Measurements from ENCODE around the gene C6orf47.

The C6orf47 gene

DNA sequence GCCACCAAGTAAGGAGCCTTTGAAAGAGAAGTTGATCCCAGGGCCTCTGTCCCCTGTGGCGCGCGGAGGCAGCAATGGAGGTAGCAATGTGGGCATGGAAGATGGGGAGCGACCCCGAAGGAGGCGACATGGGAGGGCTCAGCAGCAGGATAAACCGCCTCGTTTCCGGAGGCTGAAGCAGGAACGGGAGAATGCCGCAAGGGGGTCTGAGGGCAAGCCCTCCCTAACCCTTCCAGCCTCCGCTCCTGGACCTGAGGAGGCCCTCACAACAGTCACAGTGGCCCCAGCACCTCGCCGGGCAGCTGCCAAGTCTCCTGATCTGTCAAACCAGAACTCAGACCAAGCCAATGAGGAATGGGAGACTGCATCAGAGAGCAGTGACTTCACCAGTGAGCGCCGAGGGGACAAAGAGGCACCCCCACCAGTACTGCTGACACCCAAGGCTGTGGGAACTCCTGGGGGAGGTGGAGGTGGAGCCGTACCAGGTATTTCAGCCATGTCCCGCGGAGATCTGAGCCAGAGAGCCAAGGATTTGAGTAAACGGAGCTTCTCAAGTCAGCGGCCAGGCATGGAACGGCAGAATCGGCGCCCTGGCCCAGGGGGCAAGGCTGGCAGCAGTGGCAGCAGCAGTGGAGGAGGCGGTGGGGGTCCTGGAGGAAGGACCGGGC is 28.2 kb downstream of the C6orf47 start:
- DNase-seq: no peak

GRCh38 chr6:31631681-31632278 is 28.8 kb downstream of the C6orf47 start:
- DNase-seq: no peak

DNA sequence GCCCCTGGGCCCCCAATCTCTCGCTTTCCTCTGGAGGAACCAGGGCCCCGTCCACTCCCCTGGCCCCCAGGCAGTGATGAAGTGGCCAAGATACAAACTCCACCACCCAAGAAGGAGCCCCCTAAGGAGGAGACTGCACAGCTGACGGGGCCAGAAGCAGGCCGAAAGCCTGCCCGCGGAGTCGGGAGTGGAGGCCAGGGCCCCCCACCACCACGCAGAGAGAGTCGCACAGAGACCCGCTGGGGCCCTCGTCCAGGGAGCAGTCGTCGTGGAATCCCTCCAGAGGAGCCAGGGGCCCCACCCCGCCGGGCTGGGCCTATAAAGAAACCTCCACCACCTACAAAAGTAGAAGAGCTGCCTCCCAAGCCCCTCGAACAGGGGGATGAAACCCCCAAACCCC is 29.4 kb downstream of the C6orf47 start:
- no peak for DNase-seq

GRCh38 chr6:31630177-31630934 is 30.2 kb downstream of the C6orf47 start:
- DNase-seq: no peak

- DNase-seq: no peak
These were observed 31.6 kb downstream of the C6orf47 start for GRCh38 chr6:31629014-31629413.

GRCh38 chr6:31627690-31628287 is 32.8 kb downstream of the C6orf47 start:
- DNase-seq: no peak

DNA sequence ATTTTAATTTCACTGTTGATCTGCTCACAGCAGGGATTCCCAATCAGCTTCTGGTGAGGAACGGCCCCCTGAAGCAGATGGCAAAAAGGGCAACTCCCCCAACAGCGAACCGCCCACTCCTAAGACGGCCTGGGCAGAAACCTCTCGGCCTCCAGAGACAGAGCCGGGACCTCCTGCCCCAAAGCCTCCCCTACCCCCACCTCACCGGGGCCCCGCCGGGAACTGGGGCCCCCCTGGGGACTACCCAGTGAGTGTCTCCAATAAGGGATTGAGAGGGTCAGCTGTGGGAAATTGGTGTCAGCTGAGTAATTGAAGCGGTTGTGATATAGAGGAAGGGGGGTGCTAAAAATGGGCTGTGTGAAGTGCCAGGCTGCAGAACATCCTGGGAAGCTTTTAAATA is 33.6 kb downstream of the C6orf47 start:
- no peak for DNase-seq

DNA sequence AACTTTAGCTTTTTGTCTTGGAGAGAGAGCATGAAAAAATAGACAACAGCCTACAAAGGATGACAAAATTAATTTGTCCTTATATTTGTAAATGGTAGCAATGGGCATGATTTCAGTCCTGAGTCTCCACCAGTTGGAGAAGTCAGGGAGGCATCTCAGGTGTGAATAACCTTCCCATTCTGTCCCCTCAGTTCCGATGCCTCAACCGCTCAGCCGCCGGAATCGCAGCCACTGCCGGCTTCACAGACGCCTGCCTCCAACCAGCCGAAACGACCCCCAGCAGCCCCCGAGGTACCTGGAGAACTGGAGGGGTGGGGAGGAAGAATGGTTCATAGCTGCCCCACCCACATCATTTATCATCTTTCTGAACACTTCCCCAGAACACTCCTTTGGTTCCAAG is 36.5 kb downstream of the C6orf47 start:
- DNase-seq: no peak

DNA sequence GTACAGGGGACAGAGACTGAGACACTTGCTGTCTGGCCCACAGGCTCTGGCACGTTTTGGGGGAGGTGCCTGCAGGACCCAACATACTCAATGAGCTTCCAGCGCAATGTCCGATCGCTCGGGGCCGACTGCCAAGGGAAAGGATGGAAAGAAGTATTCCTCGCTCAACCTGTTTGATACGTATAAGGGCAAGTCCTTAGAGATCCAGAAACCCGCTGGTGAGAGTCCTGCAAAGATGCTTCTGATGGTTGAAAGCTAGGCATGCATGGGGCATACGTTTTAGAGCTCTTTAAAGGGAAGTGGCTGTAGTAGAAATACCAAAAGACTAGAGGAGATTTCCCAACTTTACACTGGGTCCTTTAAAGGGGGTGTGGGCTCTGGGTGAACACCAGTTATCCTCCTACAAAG is 37.9 kb downstream of the C6orf47 start:
- no peak for DNase-seq

DNA sequence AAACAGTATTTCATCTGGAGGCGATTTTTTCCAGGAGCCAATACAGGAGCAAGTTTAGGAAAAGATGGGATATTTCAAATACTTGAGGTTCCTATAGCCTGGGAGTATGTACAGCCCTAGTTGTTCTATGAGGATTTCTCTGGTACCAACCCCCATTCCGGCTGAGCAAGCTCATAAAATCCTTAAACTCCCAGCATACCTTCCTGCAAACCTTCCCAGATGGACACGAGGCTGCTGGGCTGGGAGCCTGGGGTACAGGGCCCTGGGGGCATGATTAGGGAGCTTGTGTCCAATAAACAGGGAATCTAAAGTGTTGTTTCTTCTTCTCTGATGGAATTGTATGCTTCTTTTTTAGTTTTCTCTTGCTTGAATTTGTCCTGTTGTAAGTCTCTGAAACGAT is 38.6 kb downstream of the C6orf47 start:
- DNase-seq: peak; percentile 32

DNA sequence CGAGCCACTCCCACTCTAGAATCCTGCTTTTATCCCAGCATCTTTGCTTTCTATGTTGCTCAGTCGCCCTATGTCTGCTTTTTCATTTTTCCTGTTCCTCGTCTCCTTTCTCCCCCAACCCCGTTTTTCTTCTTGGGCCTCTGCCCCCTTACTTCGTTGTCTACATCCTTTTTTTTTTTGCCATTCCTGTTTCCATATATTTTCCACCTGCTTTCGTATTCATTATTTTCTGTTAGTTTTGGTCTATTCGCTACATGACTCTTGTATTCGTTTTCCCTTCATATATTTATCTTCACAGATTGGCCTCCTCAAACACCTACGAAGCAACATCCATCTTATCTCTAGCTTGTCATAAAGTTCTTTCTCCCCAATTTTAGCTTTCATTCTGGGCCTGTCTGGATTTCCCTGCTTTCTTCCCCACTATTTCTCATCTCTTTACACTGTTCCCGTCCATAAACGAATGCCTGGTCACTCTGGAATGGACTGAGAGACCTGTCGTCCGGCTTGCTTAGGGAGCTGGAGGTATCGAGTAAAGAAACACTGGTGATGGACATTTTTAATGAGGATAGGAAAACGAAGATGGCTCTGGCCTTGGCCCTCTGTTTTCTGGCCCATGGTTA is 39.1 kb downstream of the C6orf47 start:
- DNase-seq: no peak

DNA sequence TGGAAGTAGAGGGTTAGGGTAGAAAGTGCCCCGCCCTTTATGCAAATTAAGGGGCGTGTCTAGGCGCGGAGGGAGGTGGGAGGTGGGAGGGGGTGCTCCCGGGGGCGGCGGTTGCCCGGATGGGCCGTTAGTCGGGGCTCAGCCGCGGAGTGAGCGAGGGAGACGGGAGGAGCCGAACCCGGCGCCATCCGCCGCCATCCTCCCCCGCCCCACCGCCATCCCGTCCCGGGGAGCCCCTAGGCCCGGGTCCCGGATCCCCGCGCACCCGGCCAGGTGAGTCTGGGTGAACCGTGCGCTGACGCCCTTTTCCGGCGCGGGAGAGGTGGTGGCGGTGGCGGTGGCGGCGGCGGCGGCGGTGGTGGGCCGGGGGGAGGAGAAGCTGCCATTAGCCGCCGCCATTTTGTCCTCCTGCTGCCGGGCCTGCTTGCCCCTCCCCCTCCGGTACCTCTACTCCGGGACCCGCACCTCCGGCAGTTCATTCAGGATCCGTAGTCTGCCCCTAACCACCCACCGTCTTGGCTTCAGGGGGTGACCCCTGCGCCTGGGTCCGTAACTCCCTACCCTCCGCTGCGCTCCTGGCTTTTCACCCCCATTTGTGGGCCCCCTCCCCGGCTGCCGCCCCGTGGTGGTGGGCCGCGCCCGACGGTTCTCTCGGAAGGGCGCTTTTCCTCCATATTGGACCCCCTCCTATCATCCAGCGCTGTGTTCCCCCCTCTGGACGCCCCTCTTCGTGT is 39.8 kb downstream of the C6orf47 start, which contains the start of gene PRRC2A:
PRRC2A (plus strand) TSS at position 130 of the 734 bp plus-strand sequence. CDS start 2,075 bp downstream, outside the sequence.
- peak; percentile 93 for DNase-seq

GRCh38 chr6:31619805-31620585 is 40.6 kb downstream of the C6orf47 start:
- peak; percentile 99 for DNase-seq

DNA sequence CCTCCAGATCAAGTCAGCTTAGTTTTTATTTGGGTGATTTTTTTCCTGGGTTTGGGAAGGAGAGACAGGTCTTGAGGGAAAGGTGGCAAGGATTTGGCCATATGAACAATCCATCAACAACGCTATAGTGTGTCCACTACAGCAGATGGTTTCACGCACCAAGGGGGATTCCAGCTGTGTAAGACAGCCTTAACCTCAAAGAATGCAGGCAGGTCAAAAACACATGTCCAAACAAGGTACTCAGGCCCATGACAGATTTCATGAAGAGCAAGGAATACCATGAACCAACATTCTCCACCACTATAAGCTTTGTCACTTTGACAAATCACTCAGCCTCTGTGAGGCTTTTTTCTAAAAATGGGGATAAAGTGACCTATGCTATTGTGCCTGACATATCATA is 43.6 kb downstream of the C6orf47 start:
- no peak for DNase-seq

DNA sequence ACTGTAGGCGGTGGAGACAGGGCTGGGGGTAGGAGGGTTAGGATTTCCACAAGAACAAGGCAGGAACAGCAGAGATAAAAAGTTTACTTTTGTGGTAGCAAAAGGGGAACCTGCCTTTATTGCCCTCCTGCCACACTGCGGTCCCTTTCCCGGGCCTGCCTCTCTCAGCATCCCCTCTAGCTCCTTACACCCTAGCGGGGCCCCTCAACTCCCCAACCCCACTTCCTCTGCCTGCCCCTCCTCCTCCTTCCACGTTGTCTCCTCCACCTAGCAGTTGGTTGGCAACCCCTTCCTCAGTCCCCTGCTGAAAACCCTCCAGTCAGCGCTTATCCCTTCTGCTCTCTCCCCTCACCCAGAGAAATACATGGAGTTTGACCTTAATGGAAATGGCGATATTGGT is 44.8 kb downstream of the C6orf47 start:
- DNase-seq: no peak

DNA sequence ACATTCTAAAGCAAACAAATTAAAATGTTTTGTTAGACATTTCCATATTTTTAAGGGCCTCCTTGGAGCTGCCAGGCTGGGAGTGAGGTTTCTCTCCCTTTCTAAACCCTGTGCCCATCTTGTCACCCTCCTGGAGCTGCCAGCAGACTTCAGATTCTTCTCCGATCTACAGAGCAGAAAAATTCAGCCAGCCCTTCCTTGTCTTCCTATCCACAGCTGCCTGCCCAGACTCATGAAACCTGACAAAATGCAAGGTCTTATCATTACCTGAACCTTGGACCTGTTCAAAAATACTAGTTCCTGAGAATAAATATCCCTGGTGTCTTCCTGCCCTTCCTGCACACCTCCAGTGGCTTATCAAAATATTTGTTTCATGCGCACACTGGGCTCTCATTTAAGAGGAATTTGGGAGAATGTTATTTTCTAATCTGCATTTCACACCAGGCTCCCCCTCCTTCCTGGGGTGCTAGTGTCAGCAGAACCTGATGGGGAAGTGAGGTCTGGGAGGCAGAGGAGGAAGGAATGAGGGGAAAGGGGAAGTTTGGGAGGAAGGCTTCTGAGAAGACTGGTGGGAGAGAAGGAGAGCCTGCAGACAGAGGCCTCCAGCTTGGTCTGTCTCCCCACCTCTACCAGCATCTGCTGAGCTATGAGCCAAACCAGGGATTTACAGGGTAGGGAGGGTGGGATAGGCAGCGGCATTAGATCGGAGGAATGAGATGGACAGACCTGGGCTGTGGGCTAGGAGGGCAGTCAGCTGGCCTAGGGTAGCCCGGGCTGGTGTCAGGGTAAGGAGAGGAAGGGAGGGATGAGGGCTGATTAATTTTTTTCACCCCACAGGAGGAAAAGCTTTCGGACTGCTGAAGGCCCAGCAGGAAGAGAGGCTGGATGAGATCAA is 45.6 kb downstream of the C6orf47 start, which contains the start of gene AIF1:
AIF1 (plus strand) TSS at position 551 of the 895 bp plus-strand sequence; CDS start at position 647, 96 bp downstream.
- DNase-seq: no peak

DNA sequence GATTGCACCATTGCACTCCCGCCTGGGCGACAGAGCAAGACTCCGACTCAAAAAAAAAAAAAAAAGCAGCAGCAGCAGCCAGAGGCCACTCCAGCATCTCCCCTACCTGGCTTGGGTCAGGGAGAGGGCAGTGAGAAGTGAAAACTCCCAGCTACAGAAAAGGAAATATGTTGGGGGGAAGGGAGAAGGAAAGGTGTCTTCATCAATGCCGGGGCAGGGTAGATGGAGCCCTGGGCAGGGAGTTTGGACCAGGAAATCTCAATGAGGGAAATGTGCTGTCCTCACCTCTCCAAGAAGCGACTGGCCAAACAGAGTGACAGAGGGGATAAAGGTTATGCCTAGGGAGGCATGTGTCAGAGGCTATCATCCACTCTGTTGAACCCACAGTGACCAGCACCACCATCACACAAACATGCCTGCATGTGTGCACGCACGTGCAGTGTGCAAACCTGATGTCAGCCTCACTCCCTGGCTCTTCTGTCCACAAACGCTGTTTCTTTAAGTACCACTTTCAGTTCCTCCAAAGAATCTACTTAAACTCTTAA is 46.4 kb downstream of the C6orf47 start:
- no peak for DNase-seq

DNA sequence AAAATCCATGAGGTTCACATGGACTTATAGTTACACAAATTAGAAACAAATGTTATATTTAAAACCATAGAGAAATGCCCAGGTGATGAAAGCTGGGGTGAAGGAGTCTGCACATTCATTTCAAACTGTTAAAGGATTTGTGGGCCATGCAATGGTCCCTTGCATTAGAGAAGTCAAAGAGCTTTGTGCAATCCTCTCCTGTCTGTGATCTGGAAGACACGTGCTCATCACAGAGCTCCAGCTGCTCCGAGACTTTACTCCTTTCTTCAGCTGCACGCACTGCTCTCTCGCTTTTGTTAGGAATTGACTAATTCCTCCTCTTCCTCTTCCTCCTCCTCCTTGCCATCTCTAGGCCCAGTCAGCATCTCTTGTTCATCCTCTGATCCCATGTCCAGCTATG is 49.6 kb downstream of the C6orf47 start:
- no peak for DNase-seq

DNA sequence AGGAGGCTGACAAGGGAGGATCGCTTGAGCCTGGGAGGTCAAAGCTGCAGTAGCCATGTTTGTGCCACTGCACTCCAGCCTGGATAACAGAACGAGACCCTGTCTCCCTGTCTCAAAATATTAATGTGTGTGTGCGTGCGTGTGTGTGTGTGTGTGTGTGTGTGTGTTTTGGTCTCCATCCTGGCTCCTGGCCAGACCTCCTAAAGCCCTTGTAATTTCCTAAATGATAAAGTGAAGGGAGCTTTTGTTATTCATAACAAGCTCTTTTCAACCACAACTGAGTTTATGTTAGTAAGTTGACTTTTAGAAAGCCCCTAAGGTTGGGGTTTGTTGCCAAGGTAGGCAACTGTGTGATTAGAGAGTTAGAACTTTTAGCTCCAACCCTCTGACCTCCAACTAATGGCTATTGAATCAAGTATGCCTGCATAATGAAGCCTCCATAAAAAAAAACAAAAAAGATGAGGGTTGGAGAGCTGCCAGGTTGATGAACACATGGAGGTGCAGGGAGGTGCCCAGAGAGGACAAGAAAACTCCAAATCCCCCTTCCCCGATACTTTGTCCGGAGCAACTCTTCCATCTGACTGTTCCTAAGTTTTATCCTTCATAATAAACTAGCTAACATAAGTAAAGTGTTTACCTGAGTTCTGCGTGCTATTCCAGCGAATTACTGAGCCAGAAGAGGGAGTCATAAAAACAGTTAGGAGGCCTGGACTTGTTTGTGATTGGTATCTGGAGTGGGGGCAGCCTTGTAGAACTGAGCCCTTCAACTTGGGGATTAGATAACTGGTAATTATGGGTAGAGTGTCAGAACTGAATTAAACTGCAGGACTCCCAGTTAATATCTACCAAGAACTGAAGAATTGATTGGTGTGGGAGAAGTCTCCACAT is 50.8 kb downstream of the C6orf47 start:
- DNase-seq: peak; percentile 93
